B cell (primary cell): ENCODE results near the gene ZNF438.

Source experiments
- CTCF ChIP-seq: fragments of 200-600 bp; IDR thresholded peaks from one replicate; pipeline ENCODE4 v1.8.0; 2022; ENCODE audit warnings: antibody characterized with exemption, mild to moderate bottlenecking
- EZH2 ChIP-seq: IDR thresholded peaks from 2 replicates; pipeline ENCODE4 v1.6.1; 2012; ENCODE audit warnings: borderline replicate concordance, low read depth, mild to moderate bottlenecking, moderate library complexity, low read length; ENCODE audit not compliant: insufficient read depth, poor library complexity, severe bottlenecking

DNA sequence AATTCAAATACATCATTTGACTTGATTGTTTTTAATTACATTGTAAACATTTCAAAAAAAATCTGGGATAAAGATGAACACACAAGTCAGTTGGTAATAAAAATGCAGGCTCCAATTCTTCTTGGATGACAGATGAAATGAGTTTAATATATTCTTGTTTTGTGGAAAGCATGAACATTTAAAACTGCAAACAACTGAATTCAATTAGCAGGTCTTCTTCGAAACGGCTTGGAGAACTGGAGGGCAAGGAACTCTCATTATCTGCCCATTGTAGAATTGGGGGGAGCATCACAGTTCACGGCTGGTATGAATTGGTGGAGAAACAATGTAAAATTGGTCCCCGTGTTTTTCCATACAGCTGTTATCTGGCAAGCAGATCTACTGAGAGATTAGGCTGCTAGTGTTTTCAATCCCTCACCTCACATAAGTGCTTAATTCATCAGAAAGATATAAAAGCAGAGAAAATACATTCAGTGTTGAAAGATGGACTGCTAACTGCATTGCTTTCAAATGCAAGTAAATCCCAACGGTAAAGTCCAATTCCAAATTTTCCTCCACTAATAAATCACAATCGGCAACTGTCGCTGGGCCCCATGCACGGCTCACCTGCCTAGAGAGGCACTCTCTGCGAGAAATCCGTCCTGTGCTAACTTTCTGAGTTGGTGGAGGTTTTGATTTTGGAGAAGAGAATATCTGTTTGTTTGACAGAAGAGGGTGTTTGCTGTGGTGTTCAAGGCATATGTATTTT is 199.5 kb downstream of the ZNF438 start:
- TF ChIP-seq CTCF, result no peak
- no peak for TF ChIP-seq EZH2
